ENCODE results near the gene DCHS2.

Gene DCHS2

DNA sequence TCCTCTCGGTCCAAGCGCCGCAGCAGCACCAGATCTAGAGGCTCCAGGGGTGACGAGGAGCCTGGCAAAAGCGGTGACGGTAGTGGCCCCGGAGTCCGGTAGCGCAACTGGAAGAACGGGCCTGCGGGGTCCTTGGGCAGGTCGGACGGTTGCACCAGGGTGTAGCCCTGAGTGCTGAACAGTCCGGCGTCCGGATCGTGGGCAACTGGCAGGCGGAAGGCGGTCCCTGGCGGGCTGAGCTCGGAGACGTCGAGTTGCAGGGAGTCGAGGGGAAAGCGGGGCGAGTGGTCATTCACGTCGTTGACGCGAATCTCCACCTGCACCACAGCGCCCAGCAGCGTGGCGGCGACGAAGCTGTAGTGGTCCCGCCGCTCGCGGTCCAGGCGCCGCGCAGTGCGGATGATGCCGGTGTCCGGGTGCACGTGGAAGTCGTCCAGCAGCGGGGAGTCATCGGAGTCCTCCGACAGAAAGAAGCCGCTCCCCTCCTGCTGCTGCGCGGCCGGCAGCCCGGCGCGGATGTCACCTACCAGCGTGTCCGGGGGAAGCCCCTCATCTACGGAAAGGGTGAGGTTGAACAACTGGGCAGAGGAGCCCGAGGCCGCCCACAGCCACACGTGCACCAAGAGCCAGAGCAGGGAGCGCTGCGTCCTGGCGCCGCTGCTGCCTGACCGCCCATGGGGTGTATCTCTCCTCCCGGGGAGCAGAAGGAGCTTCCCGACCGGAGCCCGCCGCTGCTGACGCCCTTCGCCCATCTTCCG is 837 bp downstream of the DCHS2 start:
- no peak for DNase-seq (ENCODE audit: low read depth, low spot score)

DNA sequence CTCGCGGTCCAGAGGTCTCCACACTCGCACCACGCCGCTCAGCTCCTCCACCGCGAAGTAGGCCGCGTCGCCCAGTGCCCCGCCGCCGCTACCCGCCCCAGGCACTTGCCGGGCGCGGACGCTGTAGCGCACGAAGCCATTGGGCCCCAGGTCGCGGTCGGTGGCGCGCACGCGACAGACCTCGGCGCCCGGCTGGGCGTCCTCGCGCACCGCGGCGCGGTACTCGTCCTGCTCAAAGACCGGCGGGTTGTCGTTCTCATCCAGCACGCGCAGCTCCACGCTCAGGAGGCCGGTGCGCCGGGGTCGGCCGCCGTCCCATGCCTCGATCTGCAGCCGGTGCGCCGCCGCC is 1.4 kb downstream of the DCHS2 start:
- DNase-seq (ENCODE audit: low read depth, low spot score): no peak

DNA sequence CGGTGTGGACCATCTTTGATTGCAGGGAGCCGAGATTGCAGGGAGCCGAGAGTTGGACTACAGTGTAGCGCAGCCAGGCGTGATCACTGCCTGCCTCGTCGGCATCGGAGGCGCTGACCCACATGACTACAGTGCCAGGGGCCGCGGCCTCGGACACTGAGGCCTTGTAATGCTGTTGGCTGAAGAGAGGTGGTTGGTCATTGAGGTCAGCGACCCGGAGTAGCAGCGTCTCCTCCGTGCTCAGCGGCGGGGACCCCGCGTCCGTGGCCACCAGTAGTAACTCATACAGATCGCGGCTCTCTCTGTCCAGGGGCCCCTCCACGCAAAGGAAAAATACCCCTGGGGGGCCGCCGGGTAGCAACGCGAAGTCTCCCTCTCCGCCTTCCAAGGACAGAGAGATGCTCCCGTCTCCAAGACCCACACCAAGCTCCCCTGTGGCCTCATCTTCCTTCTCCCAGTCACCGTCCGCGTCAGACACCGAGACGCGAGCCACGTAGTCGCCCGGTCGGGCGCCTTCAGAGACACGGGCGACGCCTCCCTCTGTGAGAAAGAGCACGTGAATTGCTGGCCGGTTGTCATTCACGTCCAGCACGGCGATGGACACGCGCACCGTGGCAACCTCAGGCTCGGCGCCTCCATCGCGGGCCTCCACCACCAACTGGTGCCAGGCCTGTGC is 1.9 kb downstream of the DCHS2 start:
- DNase-seq (ENCODE audit: low read depth, low spot score): no peak

DNA sequence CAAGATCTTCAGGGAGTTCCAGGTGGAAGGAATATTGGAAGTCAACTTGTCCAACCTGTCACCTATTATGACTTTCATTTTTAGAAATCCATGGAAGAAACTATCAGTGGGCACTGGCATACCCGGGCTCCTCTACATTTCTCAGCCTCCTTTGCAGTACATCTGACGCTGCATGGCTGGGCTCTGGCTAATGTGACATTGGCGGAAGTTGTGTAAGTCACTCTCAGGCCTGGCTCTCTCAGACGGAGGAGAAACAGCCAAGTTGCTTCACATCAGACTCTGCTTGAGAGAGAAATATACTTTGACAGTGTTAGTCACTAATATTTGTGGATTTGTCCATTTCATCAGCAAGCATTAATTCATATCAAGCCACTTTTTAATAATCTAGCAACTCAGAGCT is 4.5 kb downstream of the DCHS2 start:
- no peak for DNase-seq (ENCODE audit: low read depth, low spot score)

DNA sequence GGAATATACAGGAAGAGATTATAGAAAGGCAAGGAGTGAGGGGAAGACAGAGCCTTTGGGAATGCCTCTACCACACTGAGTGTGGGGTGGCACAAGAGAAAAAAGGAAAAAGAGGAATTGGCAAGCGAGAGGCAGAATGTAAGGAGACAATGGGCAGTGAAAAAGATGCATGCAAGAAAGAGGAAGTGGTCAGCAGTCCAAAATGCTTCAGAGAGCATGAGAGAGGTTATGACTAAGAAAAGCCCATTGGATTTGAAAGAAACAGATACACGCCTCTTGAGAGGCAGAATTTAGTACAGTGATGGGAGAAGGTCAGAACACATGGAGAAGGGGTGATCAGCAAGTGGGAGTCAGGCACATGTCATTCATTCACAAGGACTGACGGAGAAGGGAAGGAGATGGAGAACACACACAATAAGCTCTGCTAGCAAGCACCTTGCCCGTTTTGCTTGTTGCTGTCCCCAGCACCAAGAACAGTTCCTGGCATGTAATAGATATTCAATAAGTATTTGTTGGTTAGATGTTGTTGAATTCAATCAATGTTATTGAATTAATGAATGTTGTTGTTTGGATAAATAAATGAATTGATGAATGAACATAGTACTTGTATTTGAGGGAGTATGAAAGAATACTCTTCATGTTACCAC is 6.3 kb downstream of the DCHS2 start:
- no peak for DNase-seq (ENCODE audit: low read depth, low spot score)

DNA sequence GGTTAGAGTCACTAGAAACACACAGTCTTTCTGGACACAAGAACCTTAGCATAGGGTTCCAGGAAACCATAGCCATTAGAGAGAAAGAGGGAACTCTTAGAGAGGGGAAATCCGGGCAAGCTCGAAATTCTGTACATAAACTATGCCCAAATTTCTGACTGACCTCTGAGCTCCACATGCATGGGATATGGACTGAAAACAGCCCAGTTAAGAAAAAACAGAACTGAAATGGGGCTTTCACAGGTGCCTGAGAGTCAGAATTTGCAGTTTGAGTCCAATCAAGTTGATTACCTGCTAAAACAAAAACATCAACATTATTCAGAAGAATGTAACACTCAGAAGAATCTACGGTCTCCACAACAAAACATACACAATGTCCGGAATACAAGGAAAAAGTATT is 13.1 kb downstream of the DCHS2 start:
- no peak for DNase-seq (ENCODE audit: low read depth, low spot score)

DNA sequence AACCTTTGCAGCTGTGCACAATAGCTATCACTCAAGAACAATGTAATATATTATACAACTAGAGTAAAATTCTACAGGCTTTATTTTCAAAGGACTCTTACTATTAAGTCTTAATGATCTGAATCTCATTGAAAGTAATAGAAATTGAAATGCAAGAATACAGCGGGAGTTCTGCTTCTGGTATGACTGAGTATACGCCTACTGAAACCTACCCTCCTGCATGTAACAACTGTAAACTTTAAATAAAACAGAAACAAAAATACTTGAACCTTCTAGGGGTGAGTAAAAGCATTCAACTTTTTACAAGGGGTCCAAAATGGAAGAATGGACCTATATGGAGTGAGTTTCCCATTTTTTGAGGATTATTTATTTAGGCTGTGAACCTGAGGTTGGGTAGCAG is 13.5 kb downstream of the DCHS2 start:
- DNase-seq (ENCODE audit: low read depth, low spot score): no peak

DNA sequence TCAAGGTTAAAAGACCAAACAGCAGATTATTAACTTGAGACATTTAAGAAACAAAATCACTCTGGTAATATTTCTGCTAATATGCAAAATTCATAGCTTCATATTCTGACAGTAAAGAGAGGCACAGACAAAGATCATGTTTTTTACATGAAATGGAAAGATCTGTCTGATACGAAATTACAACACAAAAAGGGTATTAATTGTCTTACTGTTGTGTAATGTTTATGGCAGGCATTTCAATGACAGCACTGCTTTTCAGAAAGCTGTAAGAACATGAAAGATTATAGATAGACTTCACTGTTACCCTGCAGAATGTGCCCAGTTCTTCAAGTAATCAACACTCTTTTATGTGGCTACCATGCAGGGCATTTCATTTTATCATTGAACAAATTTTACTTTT is 15.4 kb downstream of the DCHS2 start:
- no peak for DNase-seq (ENCODE audit: low read depth, low spot score)

DNA sequence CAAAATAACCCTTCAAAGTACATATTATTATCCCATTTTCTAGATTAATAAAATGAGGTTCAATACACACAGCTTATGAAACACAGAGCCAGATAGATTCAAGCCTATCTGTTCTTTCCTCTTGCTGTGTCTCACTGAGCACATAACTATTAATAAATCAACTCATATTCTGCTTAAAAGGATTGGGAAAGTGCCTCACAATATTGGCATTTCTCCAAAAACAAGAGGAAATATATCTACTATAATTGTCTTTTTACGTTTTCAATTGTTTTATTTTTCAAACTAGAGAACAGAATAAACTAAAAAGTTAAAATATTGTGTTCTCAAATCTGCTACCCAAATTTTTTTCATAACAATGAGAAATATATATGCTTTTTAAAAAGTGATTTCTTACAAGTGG is 15.8 kb downstream of the DCHS2 start:
- DNase-seq (ENCODE audit: low read depth, low spot score): no peak

DNA sequence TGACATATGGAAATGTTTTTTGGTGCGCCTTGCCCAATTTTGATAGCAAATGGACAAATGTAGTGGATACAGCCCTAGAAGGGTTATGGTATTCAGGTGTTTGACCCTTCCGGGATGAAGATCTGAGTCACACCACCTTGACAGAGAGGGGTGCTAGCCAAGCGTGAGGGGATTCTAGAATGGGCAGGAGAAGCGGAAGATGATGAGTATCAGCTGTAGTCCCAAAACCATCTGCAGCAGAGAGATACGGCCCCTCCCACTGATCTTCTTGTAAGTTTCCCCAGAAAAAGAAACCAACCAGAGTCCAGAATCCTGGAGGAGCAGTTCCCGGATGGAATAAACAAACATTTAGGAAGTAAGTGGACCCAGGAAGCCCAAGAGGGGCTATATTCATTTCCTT is 18.1 kb downstream of the DCHS2 start:
- no peak for DNase-seq (ENCODE audit: low read depth, low spot score)

DNA sequence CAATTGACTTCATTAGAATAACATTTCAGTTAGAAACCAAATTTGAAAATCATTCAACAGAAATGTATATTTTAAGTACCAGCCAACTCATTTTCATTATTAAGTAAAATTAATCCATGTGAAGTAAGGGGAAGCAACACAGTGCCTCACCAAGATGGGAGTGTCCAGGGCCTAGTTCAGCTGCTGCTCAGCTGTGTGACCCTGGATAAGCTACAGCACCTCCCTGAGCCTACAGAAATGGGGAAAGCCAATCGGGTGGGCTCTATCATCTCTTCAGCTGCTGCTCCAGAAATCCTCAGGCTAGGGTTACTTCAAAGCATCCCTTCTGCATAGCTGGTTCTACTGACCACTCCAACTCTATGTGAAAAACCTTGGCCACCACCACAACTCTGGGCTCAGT is 18.7 kb downstream of the DCHS2 start:
- DNase-seq (ENCODE audit: low read depth, low spot score): no peak

DNA sequence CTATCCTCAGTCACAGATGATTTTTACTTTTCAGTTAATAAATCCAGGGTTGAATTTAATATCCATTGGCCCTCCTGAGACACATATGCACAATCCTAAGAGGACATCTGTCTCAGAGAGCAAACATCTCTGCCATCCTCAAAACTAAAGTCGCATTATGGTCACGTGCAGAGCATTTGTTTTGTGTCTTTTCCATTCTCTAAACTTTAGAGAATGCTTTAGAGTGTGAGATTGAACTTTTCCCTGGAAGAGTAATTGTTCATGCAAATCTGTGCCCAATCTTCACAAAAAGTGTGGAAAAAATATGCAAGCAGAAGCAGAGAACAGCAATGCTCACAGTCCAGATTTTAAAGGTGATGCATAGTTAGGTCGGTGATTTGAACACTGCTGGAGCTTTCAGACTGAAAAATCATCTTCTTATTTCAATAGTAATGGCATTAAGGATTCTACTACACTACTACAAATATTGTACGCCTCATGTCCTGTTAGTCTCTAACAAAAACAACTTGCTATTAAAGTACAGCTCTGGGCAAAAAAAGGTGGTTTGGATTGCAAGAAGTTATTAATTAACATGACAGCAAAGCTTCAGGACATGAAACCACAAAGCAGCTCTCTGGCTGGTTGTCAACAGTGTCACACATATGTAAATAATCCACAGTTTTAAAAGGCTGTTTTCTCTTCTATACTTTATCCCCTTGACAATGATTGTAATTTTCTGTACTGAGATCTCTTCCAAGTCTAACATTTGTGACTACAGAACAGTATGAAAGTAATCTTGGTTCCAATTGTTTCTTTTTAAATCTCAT is 19.9 kb downstream of the DCHS2 start:
- no peak for DNase-seq (ENCODE audit: low read depth, low spot score)

DNA sequence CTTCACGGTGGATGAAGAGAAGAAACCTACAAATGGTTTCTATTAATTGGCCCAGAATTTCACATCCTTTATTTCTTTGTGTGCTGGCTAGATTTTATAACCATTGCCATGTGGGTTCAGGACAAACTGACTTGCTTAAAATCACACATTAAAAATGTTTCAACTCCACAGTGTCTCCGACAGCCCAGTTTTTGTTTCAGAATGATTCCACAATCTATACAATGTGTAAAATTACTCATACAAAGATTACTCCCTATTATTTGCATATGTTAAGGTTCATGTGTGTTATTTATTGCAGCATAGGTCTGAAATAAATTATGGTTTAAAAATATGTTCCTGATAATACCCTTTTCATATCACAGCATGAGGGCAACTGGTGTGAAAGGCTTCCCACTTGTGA is 20.6 kb downstream of the DCHS2 start:
- DNase-seq (ENCODE audit: low read depth, low spot score): no peak

DNA sequence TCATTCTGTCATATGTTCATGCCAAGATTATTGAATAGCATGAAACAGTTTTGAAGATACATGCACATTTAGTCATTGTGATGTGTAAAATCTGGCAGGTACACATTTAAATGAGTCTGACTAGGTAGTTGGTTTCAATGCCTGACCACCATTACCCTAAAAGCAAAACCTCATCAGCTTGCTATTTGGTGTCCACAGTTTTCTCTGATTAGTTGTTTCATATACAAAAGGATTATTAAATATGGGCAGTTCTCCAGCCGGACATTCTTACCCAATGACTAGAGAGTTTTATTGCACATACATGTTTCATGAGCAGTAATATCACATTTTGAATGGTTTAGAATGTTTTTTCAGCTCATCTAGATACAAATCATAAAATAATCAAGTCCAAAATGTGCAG is 23.7 kb downstream of the DCHS2 start:
- DNase-seq (ENCODE audit: low read depth, low spot score): no peak

DNA sequence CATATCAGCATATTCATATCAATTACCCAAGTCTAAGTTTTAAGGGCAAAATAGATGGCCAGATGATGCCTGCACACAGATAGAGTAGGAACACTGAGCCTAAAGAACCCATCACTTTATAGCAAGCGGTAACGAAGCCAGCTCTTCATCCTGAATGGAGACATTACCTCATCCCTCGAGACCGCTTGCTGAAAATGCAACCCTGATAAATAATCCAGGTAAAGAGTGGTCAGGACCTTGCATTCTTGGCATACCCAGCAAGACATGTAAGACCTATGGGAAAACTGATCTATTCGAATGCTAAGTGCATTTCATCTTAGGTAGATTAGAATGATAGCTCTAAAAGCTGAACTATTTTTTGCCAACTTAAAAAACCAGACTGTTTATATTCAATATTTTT is 25.3 kb downstream of the DCHS2 start:
- no peak for DNase-seq (ENCODE audit: low read depth, low spot score)

DNA sequence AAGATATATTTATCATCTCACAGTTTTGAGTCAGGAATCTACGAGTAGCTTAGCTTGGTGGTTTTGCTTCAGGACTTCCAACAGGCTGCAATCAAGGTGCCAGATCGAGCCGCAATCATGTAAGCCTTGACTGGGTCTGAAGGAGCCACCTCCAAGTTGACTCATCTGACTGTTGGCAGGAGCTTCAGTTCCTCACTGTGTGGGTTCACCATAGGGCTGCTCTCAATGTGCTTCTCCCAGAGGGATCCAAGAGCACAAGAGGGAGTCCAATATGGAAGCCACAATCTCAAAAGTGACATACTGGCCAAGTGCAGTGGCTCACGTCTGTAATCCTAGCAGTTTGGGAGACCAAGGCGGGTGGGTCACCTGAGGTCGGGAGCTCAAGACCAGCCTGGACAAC is 26.5 kb downstream of the DCHS2 start:
- no peak for DNase-seq (ENCODE audit: low read depth, low spot score)

DNA sequence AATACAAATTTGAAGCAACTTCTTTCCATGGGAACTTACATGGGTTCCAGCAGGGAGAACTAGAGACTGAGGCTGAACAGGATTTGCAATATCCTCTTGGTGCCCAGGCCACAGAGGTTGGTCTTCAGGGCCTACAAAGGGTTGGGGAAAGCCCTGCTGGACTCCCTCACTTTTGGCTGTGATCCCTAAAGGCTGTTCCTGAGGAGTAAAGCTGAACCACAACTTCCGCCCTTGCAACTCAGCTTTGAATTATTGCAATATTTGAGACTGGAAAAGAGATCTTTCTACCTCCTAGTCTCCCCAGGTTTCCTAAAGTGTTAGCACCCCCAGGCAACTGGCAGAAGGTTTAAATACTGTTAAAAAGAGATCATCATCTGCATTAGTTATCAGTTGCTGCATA is 26.9 kb downstream of the DCHS2 start:
- DNase-seq (ENCODE audit: low read depth, low spot score): no peak

DNA sequence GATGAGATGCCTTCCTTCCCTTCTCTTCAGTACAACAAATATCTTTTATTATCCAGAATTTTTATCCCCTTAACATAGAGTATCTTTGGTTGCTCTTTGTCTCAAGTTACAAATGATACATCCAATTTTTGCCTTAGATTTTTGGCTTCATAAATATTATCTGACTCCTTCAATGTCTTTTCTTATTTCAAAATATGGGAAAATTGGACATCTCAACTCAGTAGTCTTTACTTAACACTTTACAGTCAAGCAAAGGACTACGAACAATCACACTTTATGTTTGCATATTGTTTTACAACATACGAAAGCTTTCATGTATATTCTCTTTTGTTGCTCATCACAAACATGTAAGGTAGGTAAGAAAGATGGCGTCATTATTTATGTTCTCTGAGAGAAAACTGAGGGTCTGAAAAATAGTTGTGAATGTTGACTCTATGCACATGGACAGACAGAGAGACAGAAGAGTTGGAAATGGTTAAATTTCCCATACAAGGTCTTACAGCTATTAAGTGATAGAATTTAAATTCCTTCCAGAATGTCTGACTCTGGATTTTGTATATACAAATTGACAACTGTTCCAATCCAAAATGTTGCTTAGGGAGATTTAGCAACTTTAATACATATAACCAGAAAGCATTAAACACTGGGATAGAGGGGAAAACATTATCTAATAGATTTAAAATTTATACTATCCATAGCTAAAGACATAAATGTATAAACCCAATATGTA is 29.4 kb downstream of the DCHS2 start:
- no peak for DNase-seq (ENCODE audit: low read depth, low spot score)

DNA sequence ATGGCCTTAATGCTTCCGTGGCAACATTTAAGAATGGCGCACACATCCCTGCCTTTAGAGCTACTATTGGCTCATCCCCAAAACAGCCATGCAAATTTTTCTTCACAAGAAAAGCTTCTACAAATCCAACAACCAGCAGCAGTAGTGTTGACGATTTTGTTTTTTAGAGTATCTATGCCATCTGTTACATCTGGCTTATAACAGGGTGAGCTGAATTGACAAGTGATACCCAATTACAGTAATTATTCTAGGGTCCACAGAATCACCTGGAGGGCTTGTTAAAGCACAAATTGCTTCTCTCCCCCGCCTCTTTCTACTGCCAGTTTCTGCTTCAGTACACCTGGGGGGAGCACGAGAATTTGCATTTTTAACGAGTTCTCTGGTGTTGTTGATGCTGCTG is 34.1 kb downstream of the DCHS2 start:
- no peak for DNase-seq (ENCODE audit: low read depth, low spot score)

DNA sequence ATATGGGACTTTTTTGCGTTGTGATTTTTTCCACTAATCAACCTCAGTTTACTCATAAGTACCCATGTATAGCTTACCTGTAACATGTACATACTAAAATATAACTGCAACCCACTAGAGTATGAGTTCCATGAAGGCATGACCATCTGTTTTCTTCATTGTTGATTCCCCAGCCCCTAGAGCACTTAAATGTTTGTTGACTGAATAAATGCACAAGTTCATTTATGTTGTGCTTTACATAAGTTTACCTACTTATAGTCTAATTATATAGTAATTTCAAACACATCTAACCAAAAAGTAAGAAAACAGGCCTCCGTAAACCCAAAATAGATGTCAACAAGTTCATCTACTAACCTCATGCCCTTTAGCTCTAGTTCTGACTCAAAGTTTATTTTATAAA is 34.7 kb downstream of the DCHS2 start:
- no peak for DNase-seq (ENCODE audit: low read depth, low spot score)

DNA sequence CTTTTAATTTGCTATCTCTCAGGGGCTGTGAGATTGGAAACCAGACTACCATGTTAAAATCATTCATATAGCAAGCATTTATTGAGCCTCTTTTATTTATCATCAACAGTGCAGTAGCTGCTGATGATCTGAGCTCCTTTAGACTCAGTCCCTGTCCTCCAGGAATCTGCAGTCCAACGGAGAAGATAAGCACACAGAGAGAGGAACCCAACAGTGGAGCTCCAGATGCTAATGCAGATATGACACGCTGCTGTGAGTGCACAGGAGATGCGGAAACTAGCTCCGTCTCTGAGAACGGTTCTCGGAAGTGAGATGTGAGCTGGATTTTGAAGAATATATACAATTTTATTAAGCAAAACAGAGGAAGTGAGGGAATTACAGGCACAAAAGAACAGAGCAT is 35.4 kb downstream of the DCHS2 start:
- DNase-seq (ENCODE audit: low read depth, low spot score): no peak

DNA sequence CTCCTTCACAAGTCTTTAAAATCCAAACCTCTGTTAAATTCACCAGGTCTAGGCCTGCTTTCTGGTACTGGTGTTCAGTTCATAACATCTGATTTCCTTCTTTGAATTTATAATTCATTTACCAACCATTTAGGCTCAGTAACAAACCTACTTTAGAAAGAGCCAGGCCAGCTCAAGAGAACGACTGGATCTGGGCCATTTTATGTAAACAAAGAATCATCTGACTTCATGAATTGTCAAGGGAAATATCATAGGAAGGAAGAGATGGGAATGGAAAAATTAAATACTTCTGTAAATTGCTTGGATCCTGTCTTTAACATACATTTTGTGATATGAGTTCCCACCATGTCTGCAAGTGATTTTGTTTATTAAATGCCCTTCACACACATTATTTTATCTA is 36.5 kb downstream of the DCHS2 start:
- no peak for DNase-seq (ENCODE audit: low read depth, low spot score)

All from brain pericyte (primary cell).